VCaP (cell line): ENCODE data around the gene HOXC4.

Source experiments
- H3K27ac ChIP-seq: fragments of 450-650 bp; 2 replicates; pipeline ENCODE4 v1.5.1; 2017
- CTCF ChIP-seq: fragments of 450-650 bp; conservative IDR thresholded peaks from 2 replicates; pipeline ENCODE4 v1.5.1; 2017; ENCODE audit warnings: mild to moderate bottlenecking, moderate library complexity

HOXC4 gene

GRCh38 chr12:54047160-54047963 is 6.3 kb upstream of the HOXC4 start:
- TF ChIP-seq CTCF, result no peak
- no peak overlapping the region for H3K27ac ChIP-seq

GRCh38 chr12:54047964-54048303 is 5.7 kb upstream of the HOXC4 start:
- no peak overlapping the region for H3K27ac ChIP-seq
- TF ChIP-seq CTCF, result no peak

GRCh38 chr12:54048406-54049093 is 5.1 kb upstream of the HOXC4 start:
- no peak for TF ChIP-seq CTCF
- no peak overlapping the region for H3K27ac ChIP-seq

- H3K27ac ChIP-seq, result no peak overlapping the region
- no peak for TF ChIP-seq CTCF
These were observed 4.5 kb upstream of the HOXC4 start for GRCh38 chr12:54049108-54049507.

- H3K27ac ChIP-seq, result no peak overlapping the region
- TF ChIP-seq CTCF, result no peak
These were observed 3.2 kb upstream of the HOXC4 start for GRCh38 chr12:54050482-54050810.

- no peak; the same call in 1 of the 2 replicates for TF ChIP-seq CTCF
These were observed 2.4 kb upstream of the HOXC4 start for GRCh38 chr12:54051026-54051842.

GRCh38 chr12:54051874-54052437 is 1.7 kb upstream of the HOXC4 start:
- peak overlapping the region; percentile 27 for H3K27ac ChIP-seq
- no peak for TF ChIP-seq CTCF

More at GRCh38 chr12:54051026-54051842, 2.4 kb upstream of the HOXC4 start:
- H3K27ac ChIP-seq, result peak overlapping the region; percentile 27; the same call in 1 of the 2 replicates
